Measurements from ENCODE around the gene UFD1. TPM values are rescaled to one million over a fixed set of nuclear protein-coding genes. Genes with fewer than 3 reads are reported as not detected.

The UFD1 gene
- total RNA-seq, 1 donor from 2014 or later: 36.2 TPM

- intact Hi-C loops (cut with DNase I): loop anchor here (1.0 to 10.0 kb wide), 3 partner anchors 47 to 335 kb away; partner anchors contain the start of genes ESS2 and MRPL40
- DNase-seq (ENCODE audit: low spot score): peak; percentile 98
Observed at GRCh38 chr22:19479355-19480172, 571 bp upstream of the UFD1 start, which contains the start of gene CDC45. CDC45 (plus strand) TSS chr22:19479920; CDS start chr22:19479969, 49 bp downstream.

- intact Hi-C loops (cut with DNase I): loop anchor here (2.0 to 10.0 kb wide), 2 partner anchors 45 to 253 kb away; partner anchors contain the start of gene MRPL40
Observed at GRCh38 chr22:19478045-19478900, 720 bp downstream of the UFD1 start.

GRCh38 chr22:19477321-19478044, 1.5 kb downstream of the UFD1 start:
- DNase-seq (ENCODE audit: low spot score): no peak
- intact Hi-C loops (cut with DNase I): loop anchor here (2.0 to 10.0 kb wide), 2 partner anchors 45 to 253 kb away; partner anchors contain the start of gene MRPL40

More at GRCh38 chr22:19478045-19478900, 720 bp downstream of the UFD1 start:
- DNase-seq (ENCODE audit: low spot score): no peak

- DNase-seq (ENCODE audit: low spot score): no peak
- intact Hi-C loops (cut with DNase I): loop anchor here (10.0 kb wide), 1 partner anchor 251 kb away; no protein-coding TSS in a partner anchor
Observed at GRCh38 chr22:19476023-19476422, 3.0 kb downstream of the UFD1 start.

GRCh38 chr22:19473578-19473977, 5.4 kb downstream of the UFD1 start:
- no peak for DNase-seq (ENCODE audit: low spot score)
- intact Hi-C loops (cut with DNase I): loop anchor here (10.0 kb wide), 1 partner anchor 249 kb away; no protein-coding TSS in a partner anchor

- no peak for DNase-seq (ENCODE audit: low spot score)
- intact Hi-C loops (cut with DNase I): loop anchor here (10.0 kb wide), 1 partner anchor 247 kb away; no protein-coding TSS in a partner anchor
Observed at GRCh38 chr22:19472233-19472632, 6.8 kb downstream of the UFD1 start.

- intact Hi-C loops (cut with DNase I): loop anchor here (10.0 kb wide), 1 partner anchor 247 kb away; no protein-coding TSS in a partner anchor
- no peak for DNase-seq (ENCODE audit: low spot score)
Observed at GRCh38 chr22:19471572-19471971, 7.4 kb downstream of the UFD1 start.

- intact Hi-C loops (cut with DNase I): loop anchor here (10.0 kb wide), 1 partner anchor 245 kb away; no protein-coding TSS in a partner anchor
- DNase-seq (ENCODE audit: low spot score): no peak
Observed at GRCh38 chr22:19470010-19470409, 9.0 kb downstream of the UFD1 start.

- intact Hi-C loops (cut with DNase I): no loop called here
- DNase-seq (ENCODE audit: low spot score): no peak
Observed at GRCh38 chr22:19469421-19469820, 9.6 kb downstream of the UFD1 start.

- no peak for DNase-seq (ENCODE audit: low spot score)
- intact Hi-C loops (cut with DNase I): no loop called here
Observed at GRCh38 chr22:19467912-19468311, 11.1 kb downstream of the UFD1 start.

- intact Hi-C loops (cut with DNase I): no loop called here
- no peak for DNase-seq (ENCODE audit: low spot score)
Observed at GRCh38 chr22:19466848-19467752, 11.9 kb downstream of the UFD1 start.

- no peak for DNase-seq (ENCODE audit: low spot score)
- intact Hi-C loops (cut with DNase I): no loop called here
Observed at GRCh38 chr22:19466126-19466716, 12.8 kb downstream of the UFD1 start.

GRCh38 chr22:19464975-19465374, 14.0 kb downstream of the UFD1 start:
- intact Hi-C loops (cut with DNase I): no loop called here
- DNase-seq (ENCODE audit: low spot score): no peak

- intact Hi-C loops (cut with DNase I): no loop called here
- DNase-seq (ENCODE audit: low spot score): no peak
Observed at GRCh38 chr22:19464546-19464945, 14.4 kb downstream of the UFD1 start.

- intact Hi-C loops (cut with DNase I): no loop called here
- DNase-seq (ENCODE audit: low spot score): no peak
Observed at GRCh38 chr22:19463491-19464469, 15.2 kb downstream of the UFD1 start.

GRCh38 chr22:19463008-19463407, 16.0 kb downstream of the UFD1 start:
- no peak for DNase-seq (ENCODE audit: low spot score)
- intact Hi-C loops (cut with DNase I): no loop called here

- DNase-seq (ENCODE audit: low spot score): no peak
- intact Hi-C loops (cut with DNase I): no loop called here
Observed at GRCh38 chr22:19461506-19461905, 17.5 kb downstream of the UFD1 start.
